Gastrocnemius medialis (tissue), 4 donors: ENCODE results near the gene HYDIN. TPM values are rescaled to one million over a fixed set of nuclear protein-coding genes. Genes with fewer than 3 reads are reported as not detected.

ENCODE experiments used
- ATAC-seq, 2 donors: fragments of 150-250 bp; one replicate each; pipeline ENCODE4 v1.9.1; 2016
- DNase-seq, 2 donors: peaks; one replicate each; pipeline ENCODE4 v3.0.0-alpha.2; 2019
- H3K27ac ChIP-seq, 4 donors: fragments of 200-600 bp; sonication (generic); 1 replicate in 1 of 4; 2 replicates in 3 of 4; pipeline ENCODE4 v1.5.1; 2016 to 2018; ENCODE audit warnings: mild to moderate bottlenecking in 2 of 4, moderate library complexity in 1 of 4
- H3K27me3 ChIP-seq, 3 donors: fragments of 200-600 bp; sonication (generic) in 2 of 3; 1 replicate in 1 of 3; 2 replicates in 2 of 3; pipeline versions ENCODE4 v1.5.1 to v1.6.0; 2016 to 2019; ENCODE audit warnings: mild to moderate bottlenecking in 1 of 3, moderate library complexity in 1 of 3
- H3K36me3 ChIP-seq, 2 donors: fragments of 200-600 bp; sonication (generic) in 1 of 2; one replicate each; pipeline ENCODE4 v1.5.1; 2017 to 2018
- H3K4me1 ChIP-seq, 2 donors: fragments of 200-600 bp; sonication (generic) in 1 of 2; one replicate each; pipeline ENCODE4 v1.5.1; 2016 to 2017; ENCODE audit warnings: mild to moderate bottlenecking in 2 of 2
- H3K4me3 ChIP-seq, 4 donors: fragments of 200-600 bp; sonication (generic) in 3 of 4; 1 replicate in 1 of 4; 2 replicates in 3 of 4; pipeline ENCODE4 v1.5.1; 2016 to 2019; ENCODE audit warnings: mild to moderate bottlenecking in 2 of 4
- H3K9me3 ChIP-seq, 3 donors: fragments of 200-600 bp; sonication (generic) in 2 of 3; 1 replicate in 1 of 3; 2 replicates in 2 of 3; pipeline ENCODE4 v1.5.1; 2016 to 2019
- POLR2A ChIP-seq, 2 donors: fragments of 450-650 bp; IDR thresholded peaks; one replicate each; pipeline ENCODE4 v1.6.1; 2017; ENCODE audit warnings: antibody characterized with exemption in 2 of 2, mild to moderate bottlenecking in 2 of 2, moderate library complexity in 2 of 2
- in situ Hi-C, 4 donors: fragments of 200-750 bp; cut with MboI; loops; one replicate each; pipeline versions ENCODE4 v1.15.0 to v1.8.0; 2017; ENCODE audit warnings: low sequenced_read_pairs in 4 of 4
- intact Hi-C: fragments of 100-400 bp; cut with DNase I; formaldehyde crosslinking; loops from one replicate; pipeline ENCODE4 v1.15.1; 2023; ENCODE audit warnings: low total_unique reads
- total RNA-seq, 4 donors: library from RNA; depleted of rRNA; stranded (reverse); fragments of >200 nt; gene quantifications; one replicate each; pipeline versions ENCODE4 v1.1.0 to v1.2.3, GENCODE V29; 2016
- TF ChIP-seq, protein P1 (sequence below), 5 experiments: fragments of 450-650 bp in 3 of 5; fragments of 200-600 bp in 2 of 5; sonication (generic) in 2 of 5; IDR thresholded peaks in 4 of 5; conservative IDR thresholded peaks in 1 of 5; 1 replicate in 4 of 5; 2 replicates in 1 of 5; pipeline ENCODE4 v1.5.1; 2016 to 2019; ENCODE audit warnings: antibody characterized with exemption in 5 of 5, mild to moderate bottlenecking in 3 of 5, moderate library complexity in 3 of 5

Gene HYDIN
- total RNA-seq, 4 donors from 2014 or later: 0.12 TPM; not detected in 3

DNA sequence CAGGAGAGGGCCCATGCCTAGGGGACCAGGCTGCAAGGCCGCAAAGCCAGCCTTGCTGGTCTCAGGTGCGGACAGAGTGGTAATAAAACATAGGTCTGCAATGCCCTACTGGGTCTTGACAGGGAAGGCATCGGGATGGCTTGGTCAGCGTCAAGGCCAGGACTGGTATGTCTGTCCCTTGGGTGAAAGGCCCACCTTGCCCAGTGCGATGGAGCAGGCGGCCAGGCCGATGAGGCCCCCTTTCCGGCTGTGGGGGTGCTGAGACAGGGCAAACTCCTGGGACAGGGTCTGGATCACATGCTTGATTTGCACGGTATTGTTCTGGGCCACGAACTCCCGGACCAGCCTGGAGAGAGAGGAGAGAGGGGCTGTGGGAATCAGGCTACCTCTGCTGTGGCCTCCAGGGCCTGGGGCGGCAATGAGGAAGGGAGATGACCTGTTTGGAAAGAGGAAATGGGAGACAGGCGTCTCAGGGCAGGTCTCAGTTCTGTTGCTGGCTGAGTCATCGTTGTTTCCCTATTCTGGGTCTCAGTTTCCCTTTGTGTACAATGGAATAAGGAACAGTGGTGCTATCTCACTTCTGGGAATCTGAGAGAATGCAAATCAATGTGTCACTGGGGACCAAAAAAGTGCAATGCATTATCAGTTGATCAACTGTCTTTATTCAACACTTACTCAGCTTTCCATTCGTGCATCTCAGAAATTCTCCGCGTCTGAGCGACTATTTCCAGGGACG, 444.3 kb downstream of the HYDIN start:
- in situ Hi-C loops: no loop called here
- no peak overlapping the region for H3K27ac ChIP-seq

DNA sequence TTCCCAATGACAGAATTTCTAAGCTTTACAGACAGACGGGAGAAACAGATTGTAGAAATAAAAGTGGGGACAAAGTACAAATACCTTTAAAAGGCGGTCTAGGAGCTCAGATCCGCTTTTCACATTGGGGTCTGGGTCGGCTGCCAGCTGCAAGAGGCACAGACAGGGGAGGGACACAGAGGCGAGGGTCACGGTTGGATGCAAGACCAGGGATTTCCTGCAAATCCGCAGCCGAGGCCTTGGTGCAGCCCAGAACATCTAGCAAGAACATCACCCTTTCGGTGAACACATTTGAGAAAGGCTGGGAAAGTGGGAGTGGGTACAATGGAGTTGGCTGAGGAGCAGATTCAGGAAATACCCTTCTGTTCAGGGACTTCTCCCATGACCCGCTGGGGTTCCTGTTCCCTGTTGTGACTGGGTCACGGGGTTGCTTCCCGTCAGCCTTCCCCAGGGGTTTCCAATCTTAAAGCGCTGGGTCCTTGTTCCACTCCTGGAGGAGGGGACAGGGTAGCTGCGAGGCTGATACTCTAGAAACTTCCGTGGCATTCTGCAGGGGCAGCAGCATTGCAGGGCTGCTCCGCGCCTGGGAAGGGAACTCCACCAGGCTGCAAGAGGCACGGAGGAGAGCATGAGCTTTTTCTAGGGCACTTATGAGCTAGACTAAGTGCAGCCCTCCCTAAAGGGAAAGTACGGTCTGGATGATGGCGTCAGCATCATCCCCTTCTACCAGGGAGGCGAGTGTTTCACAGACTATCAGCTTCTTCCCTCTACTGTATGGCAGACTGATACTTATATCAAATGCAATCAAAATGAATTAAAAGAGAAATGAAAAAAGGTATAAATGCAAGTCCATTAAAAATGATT, 445.6 kb downstream of the HYDIN start:
- H3K27me3 ChIP-seq: no peaks in the 10 kb centered on the region
- H3K27ac ChIP-seq: no peak overlapping the region
- intact Hi-C loops: no loop called here
- TF ChIP-seq, protein P1, sequence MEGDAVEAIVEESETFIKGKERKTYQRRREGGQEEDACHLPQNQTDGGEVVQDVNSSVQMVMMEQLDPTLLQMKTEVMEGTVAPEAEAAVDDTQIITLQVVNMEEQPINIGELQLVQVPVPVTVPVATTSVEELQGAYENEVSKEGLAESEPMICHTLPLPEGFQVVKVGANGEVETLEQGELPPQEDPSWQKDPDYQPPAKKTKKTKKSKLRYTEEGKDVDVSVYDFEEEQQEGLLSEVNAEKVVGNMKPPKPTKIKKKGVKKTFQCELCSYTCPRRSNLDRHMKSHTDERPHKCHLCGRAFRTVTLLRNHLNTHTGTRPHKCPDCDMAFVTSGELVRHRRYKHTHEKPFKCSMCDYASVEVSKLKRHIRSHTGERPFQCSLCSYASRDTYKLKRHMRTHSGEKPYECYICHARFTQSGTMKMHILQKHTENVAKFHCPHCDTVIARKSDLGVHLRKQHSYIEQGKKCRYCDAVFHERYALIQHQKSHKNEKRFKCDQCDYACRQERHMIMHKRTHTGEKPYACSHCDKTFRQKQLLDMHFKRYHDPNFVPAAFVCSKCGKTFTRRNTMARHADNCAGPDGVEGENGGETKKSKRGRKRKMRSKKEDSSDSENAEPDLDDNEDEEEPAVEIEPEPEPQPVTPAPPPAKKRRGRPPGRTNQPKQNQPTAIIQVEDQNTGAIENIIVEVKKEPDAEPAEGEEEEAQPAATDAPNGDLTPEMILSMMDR (IDR thresholded peaks at IDR 0.05 in 4 of 5, conservative IDR thresholded peaks at IDR 0.05 in 1 of 5): no peak
- TF ChIP-seq POLR2A (IDR thresholded peaks at IDR 0.05): no peak
- ATAC-seq (no peak), DNase-seq (no peak)
- peaks cover 21 to 22% of the 10 kb centered on the region in 2 donors for H3K4me1 ChIP-seq
- in situ Hi-C loops: no loop called here
- no peaks in the 10 kb centered on the region for H3K9me3 ChIP-seq
- H3K36me3 ChIP-seq: peaks cover 0 to 57% of the 10 kb centered on the region in 2 donors
- H3K4me3 ChIP-seq: no peak overlapping the region

More for the DNA sequence above, 444.3 kb downstream of the HYDIN start:
- H3K36me3 ChIP-seq: peaks cover 0 to 47% of the 10 kb centered on the region in 2 donors
- H3K9me3 ChIP-seq: no peaks in the 10 kb centered on the region
- intact Hi-C loops: no loop called here
- ATAC-seq: no peak
- H3K4me1 ChIP-seq: peaks cover 21 to 22% of the 10 kb centered on the region in 2 donors
- no peak overlapping the region for H3K4me3 ChIP-seq
- DNase-seq: no peak
- H3K27me3 ChIP-seq: no peaks in the 10 kb centered on the region
- no peak for TF ChIP-seq POLR2A (IDR thresholded peaks at IDR 0.05)
- TF ChIP-seq, protein P1 (IDR thresholded peaks at IDR 0.05 in 4 of 5, conservative IDR thresholded peaks at IDR 0.05 in 1 of 5): no peak

DNA sequence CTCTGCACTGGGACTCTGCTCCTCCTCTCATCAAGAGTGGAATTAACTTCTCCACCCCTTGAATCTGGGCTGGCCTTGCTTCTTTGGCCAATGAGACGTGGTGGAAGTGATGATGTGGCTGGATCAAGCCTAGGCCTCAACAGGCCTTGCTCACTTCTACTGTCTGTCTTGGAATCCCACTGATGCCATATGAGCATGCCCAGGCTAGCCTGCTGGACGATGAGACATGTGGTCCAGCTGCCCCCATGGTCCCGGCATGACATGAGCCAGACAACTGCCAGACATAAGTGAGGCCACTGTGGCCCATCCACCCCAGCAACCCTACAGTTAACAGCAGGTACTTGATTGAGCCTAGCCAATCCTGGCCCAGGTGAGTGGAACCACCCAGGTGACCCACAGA, 448.3 kb downstream of the HYDIN start:
- Histone ChIP-seq H3K9me3 (no peaks in the 10 kb centered on the region), H3K4me3 (no peak overlapping the region), H3K4me1 (peaks cover 8 to 10% of the 10 kb centered on the region in 2 donors), H3K27ac (no peak overlapping the region), H3K36me3 (peaks cover 0 to 57% of the 10 kb centered on the region in 2 donors), H3K27me3 (no peaks in the 10 kb centered on the region)
- DNase-seq (no peak), ATAC-seq (no peak)
- in situ Hi-C loops: no loop called here
- intact Hi-C loops: no loop called here
- TF ChIP-seq, protein P1 (IDR thresholded peaks at IDR 0.05 in 4 of 5, conservative IDR thresholded peaks at IDR 0.05 in 1 of 5): no peak
- TF ChIP-seq POLR2A (IDR thresholded peaks at IDR 0.05): no peak

DNA sequence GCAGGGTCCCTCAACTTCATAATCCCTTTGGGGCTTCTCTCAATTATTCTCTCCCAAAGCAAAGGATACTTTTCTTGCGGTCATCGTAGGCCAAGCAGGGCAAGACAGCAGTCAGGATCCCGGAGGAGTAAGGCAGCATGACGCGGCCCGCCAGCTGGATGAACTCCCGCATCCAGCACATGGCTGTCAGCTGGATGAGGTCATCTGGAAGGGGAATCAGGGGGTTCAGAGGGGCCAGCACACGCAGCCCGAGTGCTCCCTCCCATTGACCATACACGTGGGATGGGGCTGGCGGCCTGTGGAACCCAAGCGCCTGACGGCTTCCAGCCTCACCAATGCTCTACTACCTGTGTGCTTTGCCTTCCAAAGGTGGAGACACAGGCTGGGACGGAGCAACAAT, 448.7 kb downstream of the HYDIN start:
- TF ChIP-seq, protein P1 (IDR thresholded peaks at IDR 0.05 in 4 of 5, conservative IDR thresholded peaks at IDR 0.05 in 1 of 5): no peak
- no peak for TF ChIP-seq POLR2A (IDR thresholded peaks at IDR 0.05)
- intact Hi-C loops: no loop called here
- peaks cover 0 to 57% of the 10 kb centered on the region in 2 donors for H3K36me3 ChIP-seq
- no peaks in the 10 kb centered on the region for H3K9me3 ChIP-seq
- H3K27ac ChIP-seq: no peak overlapping the region
- H3K4me3 ChIP-seq: no peak overlapping the region
- in situ Hi-C loops: no loop called here
- peaks cover 8 to 10% of the 10 kb centered on the region in 2 donors for H3K4me1 ChIP-seq
- DNase-seq (no peak), ATAC-seq (no peak)
- H3K27me3 ChIP-seq: no peaks in the 10 kb centered on the region
